RWPE1 (cell line): ENCODE data around the gene ZSWIM8.

ENCODE experiments used
- CTCF ChIA-PET: fragments of 350-600 bp; sonication (Branson Sonifier 250); formaldehyde crosslinking; extraction: SDS; loops from one replicate; lab custom pipeline; 2021; lab: Yijun Ruan, JAX
- POLR2A ChIA-PET: fragments of 400-600 bp; formaldehyde crosslinking; extraction: SDS; loops from one replicate; lab custom pipeline; 2020; ENCODE audit warnings: antibody characterized with exemption; ENCODE audit not compliant: low non-redundant PET; lab: Yijun Ruan, JAX
- DNase-seq: peaks from one replicate; pipeline ENCODE4 v3.0.0; 2012; ENCODE audit warnings: low spot score
- H3K27ac ChIP-seq: fragments of 450-650 bp; 2 replicates; pipeline ENCODE4 v1.5.1; 2017
- TF ChIP-seq, protein P1 (sequence below): fragments of 450-650 bp; conservative IDR thresholded peaks from 2 replicates; pipeline ENCODE4 v1.5.1; 2017; ENCODE audit warnings: low read depth, mild to moderate bottlenecking

Gene ZSWIM8

DNA sequence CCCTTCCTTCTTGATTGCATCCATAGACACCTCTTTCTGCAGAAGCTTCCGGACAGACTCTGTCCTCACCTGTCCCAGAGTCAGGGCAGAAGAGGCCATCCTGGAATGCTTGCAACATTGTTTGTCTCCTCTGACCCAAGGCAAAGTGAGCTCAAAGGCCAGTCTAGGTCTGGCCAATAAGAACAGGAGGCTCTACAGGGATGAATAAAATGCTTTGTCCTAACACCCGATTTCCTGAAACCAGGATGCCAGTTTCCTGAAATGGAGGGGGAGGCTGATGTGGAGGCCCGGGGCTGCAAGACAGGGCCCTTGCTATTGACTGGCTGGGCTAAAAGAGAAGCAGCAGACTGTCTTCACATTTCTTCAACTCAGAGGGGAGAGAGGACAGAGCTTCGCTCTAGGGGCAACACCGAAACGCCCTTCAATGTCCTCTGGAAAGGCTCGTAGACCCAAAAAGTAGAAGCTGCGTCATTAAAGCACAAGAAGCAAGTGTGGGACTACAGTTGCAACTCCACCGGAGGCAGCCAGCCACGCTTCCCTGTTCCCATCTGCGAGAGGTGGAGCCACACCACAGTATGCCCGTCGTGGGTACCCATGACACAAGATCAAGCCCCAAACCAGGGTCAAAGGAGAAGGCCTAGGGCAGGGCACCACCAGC is 55.1 kb downstream of the ZSWIM8 start:
- POLR2A ChIA-PET: no interaction called here
- DNase-seq: no peak
- TF ChIP-seq, protein P1, sequence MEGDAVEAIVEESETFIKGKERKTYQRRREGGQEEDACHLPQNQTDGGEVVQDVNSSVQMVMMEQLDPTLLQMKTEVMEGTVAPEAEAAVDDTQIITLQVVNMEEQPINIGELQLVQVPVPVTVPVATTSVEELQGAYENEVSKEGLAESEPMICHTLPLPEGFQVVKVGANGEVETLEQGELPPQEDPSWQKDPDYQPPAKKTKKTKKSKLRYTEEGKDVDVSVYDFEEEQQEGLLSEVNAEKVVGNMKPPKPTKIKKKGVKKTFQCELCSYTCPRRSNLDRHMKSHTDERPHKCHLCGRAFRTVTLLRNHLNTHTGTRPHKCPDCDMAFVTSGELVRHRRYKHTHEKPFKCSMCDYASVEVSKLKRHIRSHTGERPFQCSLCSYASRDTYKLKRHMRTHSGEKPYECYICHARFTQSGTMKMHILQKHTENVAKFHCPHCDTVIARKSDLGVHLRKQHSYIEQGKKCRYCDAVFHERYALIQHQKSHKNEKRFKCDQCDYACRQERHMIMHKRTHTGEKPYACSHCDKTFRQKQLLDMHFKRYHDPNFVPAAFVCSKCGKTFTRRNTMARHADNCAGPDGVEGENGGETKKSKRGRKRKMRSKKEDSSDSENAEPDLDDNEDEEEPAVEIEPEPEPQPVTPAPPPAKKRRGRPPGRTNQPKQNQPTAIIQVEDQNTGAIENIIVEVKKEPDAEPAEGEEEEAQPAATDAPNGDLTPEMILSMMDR: no peak
- CTCF ChIA-PET: interaction anchor here (0.6 kb wide), 2 partner anchors 79 to 184 kb away, joined by 3 to 5 read pairs; no protein-coding TSS in a partner anchor
- peak overlapping the region; percentile 41 for H3K27ac ChIP-seq

DNA sequence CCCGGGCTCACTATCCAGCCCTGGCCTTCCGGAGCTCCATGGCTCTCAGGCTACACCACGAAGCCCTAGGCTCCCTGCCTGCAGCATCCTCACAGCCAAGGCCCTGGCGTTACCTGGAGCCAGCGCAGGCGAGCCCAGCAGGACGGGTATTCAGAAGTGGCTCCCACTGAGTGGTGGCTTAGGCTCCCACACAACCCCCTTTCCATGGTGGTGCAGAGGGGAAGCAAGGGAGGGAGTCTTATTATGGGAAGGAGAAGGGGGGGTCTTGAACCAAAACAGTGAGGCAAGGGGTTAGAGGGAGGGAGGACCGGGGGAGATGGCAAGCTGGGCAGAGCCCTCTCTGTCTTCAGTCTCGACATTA is 55.6 kb downstream of the ZSWIM8 start:
- DNase-seq: no peak
- POLR2A ChIA-PET: no interaction called here
- H3K27ac ChIP-seq: peak overlapping the region; percentile 41; the same call in 1 of the 2 replicates
- TF ChIP-seq, protein P1: no peak
- CTCF ChIA-PET: no interaction called here

DNA sequence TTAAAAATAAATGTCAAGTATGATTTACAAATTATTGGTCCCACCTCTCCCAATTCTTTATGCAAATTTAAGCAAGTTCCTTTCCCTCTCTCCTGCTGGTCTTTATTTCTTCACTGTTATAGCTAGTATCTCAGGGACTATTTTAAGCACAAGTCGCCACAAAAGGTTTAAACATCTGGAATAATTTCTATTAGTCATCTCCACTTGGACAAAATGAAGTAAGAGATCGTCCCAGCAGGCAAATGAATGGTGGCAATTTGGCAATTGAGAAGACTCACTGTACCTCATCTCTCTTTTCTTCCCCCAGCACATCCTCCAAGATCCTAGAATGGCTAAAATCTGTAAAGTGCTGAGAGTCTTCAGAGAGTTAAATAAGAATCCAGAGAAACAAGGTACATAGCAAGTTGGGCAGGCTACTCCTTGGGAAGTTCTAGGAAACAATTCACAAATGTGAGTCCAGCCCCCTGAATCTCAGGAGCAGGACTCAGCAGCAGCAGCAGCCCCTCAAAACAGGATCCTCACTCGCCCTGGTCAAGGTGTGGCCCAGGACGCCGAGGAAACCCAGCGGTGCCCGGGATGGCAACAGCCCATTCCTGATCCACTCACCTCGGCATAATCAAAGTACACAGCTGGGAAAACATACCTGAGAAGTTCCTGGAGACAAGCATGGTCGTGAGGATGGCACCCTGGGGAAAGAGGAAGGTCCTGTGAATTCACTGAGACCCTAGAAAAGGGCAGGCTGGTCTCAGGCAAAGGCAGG is 56.3 kb downstream of the ZSWIM8 start:
- CTCF ChIA-PET: no interaction called here
- POLR2A ChIA-PET: no interaction called here
- TF ChIP-seq, protein P1: no peak

DNA sequence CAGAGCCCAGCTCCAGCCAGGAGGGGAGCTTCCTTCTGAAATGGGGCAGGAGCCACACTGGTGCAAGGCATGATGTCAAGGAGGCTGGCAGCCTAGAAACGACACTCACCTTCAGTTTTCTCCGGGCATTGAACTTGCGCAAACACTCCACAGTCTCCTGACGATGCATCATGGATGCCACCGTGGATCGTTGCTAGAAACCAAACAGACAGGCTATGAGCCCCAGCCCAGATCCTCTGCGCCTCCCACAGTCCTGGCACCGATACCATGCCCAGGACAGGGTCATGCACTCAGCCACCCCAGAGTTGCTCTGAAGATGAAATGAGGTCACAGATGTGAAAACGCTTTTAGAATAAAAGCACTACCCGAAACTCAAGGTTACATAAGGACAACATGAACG is 56.9 kb downstream of the ZSWIM8 start:
- ChIA-PET CTCF (interaction anchor here (0.6 to 0.7 kb wide), 3 partner anchors 77 to 381 kb away, joined by 3 to 4 read pairs (median 3); no protein-coding TSS in a partner anchor), POLR2A (interaction anchor here (0.5 kb wide), 1 partner anchor 247 kb away, joined by 4 read pairs; no protein-coding TSS in a partner anchor)
- TF ChIP-seq, protein P1: no peak
- H3K27ac ChIP-seq: peak overlapping the region; percentile 39
- DNase-seq: no peak

More for the DNA sequence above, 56.3 kb downstream of the ZSWIM8 start:
- peak overlapping the region; percentile 39 for H3K27ac ChIP-seq
- no peak for DNase-seq

DNA sequence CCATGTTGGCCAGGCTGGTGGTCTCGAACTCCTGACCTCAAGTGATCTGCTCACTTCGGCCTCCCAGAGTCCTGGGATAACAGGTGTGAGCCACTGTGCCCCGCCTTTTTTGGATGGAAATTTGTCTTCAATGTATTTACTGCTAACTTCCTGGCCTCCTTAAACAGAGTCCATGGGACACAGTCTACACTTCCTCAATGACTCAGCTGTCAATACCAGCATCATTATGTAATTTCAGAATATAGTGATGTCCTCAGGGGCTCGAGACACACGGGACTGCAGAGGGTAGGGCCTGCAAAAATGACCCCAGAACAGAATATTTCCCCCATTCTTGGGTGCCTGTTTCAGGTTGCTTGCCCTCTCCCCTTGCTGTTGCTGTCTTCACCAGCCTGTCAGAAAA is 57.9 kb downstream of the ZSWIM8 start:
- ChIA-PET POLR2A (no interaction called here), CTCF (no interaction called here)
- H3K27ac ChIP-seq: peak overlapping the region; percentile 39; the same call in 1 of the 2 replicates
- DNase-seq: no peak
- TF ChIP-seq, protein P1: no peak

DNA sequence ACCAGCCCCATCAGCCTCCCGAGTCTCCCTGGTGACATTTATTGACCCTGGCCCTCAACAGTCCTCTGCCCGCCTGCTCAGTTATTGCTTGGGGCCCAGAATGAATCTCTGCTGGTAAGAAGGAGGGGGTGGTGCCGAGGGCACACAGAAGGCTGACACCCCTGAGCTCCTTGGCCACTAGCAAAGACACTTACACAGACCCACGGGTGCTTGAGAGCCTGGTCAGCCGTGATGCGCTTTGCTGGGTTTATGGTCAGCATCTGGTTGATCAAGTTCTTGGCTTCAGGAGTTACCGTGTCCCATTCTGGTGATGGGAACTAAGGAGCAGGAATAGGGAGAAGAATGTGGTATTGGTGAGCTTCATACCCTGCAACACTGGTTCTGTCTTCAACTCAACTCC is 61.6 kb downstream of the ZSWIM8 start:
- POLR2A ChIA-PET: no interaction called here
- no peak for DNase-seq
- TF ChIP-seq, protein P1: no peak

More for the DNA sequence above, 61.6 kb downstream of the ZSWIM8 start:
- CTCF ChIA-PET: interaction anchor here (2.3 to 7.1 kb wide), 2 partner anchors 33 to 93 kb away, joined by 16 to 37 read pairs; no protein-coding TSS in a partner anchor
- no peak overlapping the region for H3K27ac ChIP-seq
